ENCODE data around the gene BEND7. TPM values are rescaled to one million over a fixed set of nuclear protein-coding genes. Genes with fewer than 3 reads are reported as not detected.

BEND7 gene
- total RNA-seq, 1 donor from 2014 or later: 21.1 TPM

DNA sequence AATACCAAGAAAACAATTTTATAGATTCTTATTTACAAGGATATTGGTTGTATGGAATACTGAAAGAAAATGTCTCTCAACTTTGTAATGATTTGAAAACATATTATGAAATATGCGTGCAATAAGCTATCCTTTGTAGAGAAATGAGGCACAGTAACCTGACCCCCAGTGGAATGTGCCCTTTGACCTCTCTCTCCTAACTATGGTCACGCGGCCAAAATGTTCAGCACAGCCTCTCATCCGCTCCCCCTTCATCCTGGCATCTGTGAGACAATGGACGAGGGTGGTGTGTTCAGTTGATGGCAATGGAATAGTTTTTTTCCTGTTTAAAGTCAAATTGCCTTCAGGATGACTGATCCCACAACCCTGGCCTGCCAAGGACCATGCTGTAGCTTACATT is 13.3 kb downstream of the BEND7 start:
- no peaks in the 10 kb centered on the region for H3K4me1 Mint-ChIP-seq (ENCODE audit: low read depth, unreplicated experiment)
- peaks cover 2% of the 10 kb centered on the region for H3K27me3 Mint-ChIP-seq (ENCODE audit: low read depth, unreplicated experiment)
- Histone ChIP-seq H3K9me3 (ENCODE audit: insufficient read depth, low read depth, low read length) (no peaks in the 10 kb centered on the region), H3K4me3 (ENCODE audit: insufficient read depth, low read depth, low read length) (no peak overlapping the region), H3K9ac (ENCODE audit: low read length) (no peak overlapping the region), H3K4me2 (ENCODE audit: low read length) (no peak overlapping the region), H3K79me2 (ENCODE audit: insufficient read depth, low read length) (no peaks in the 10 kb centered on the region), H2AFZ (ENCODE audit: low read depth, low read length) (no peak overlapping the region), H4K20me1 (ENCODE audit: insufficient read depth, low read length) (no peaks in the 10 kb centered on the region), H3K27me3 (ENCODE audit: insufficient read depth, low read length) (no peaks in the 10 kb centered on the region), H3K36me3 (ENCODE audit: insufficient read depth, low read length) (no peaks in the 10 kb centered on the region), H3K27ac (ENCODE audit: low read depth, low read length) (no peak overlapping the region), H3K4me1 (ENCODE audit: insufficient read depth, low read length) (no peaks in the 10 kb centered on the region)
- no peak for FAIRE-seq
- H3K27ac Mint-ChIP-seq (ENCODE audit: unreplicated experiment): no peak overlapping the region
- H3K36me3 Mint-ChIP-seq (ENCODE audit: low read depth, unreplicated experiment): peaks cover 12% of the 10 kb centered on the region
- DNase-seq (ENCODE audit: low read depth): no peak
- TF ChIP-seq, protein P1, sequence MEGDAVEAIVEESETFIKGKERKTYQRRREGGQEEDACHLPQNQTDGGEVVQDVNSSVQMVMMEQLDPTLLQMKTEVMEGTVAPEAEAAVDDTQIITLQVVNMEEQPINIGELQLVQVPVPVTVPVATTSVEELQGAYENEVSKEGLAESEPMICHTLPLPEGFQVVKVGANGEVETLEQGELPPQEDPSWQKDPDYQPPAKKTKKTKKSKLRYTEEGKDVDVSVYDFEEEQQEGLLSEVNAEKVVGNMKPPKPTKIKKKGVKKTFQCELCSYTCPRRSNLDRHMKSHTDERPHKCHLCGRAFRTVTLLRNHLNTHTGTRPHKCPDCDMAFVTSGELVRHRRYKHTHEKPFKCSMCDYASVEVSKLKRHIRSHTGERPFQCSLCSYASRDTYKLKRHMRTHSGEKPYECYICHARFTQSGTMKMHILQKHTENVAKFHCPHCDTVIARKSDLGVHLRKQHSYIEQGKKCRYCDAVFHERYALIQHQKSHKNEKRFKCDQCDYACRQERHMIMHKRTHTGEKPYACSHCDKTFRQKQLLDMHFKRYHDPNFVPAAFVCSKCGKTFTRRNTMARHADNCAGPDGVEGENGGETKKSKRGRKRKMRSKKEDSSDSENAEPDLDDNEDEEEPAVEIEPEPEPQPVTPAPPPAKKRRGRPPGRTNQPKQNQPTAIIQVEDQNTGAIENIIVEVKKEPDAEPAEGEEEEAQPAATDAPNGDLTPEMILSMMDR (IDR thresholded peaks at IDR 0.05; ENCODE audit: insufficient read depth, low read depth, low read length): no peak
- H3K9me3 Mint-ChIP-seq (ENCODE audit: unreplicated experiment): peaks cover 2% of the 10 kb centered on the region
- H3K4me3 Mint-ChIP-seq (ENCODE audit: unreplicated experiment): no peak overlapping the region

DNA sequence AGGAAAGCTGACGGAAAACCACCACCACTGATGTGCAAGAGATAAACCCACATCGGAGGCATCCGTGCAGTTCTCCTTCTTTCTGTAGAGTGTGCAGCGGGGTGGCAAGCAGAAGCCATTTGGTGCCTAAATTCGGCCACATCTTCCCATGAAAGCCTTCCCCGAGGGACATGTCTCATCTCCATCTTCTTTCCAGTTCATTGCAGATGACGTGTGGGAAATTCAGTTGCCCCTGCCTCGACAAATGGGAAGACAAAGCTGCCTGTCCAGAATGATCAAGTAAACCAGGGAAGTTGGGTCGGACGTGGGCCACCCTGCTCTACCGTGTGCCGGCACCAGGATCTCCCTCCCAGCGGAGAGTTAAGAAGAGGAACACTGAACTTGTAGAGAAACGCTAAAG is 14.5 kb downstream of the BEND7 start:
- Histone ChIP-seq H3K27me3 (ENCODE audit: insufficient read depth, low read length) (no peaks in the 10 kb centered on the region), H3K4me2 (ENCODE audit: low read length) (no peak overlapping the region), H3K36me3 (ENCODE audit: insufficient read depth, low read length) (no peaks in the 10 kb centered on the region), H4K20me1 (ENCODE audit: insufficient read depth, low read length) (no peaks in the 10 kb centered on the region), H3K79me2 (ENCODE audit: insufficient read depth, low read length) (no peaks in the 10 kb centered on the region), H3K4me1 (ENCODE audit: insufficient read depth, low read length) (no peaks in the 10 kb centered on the region), H3K9me3 (ENCODE audit: insufficient read depth, low read depth, low read length) (no peaks in the 10 kb centered on the region), H3K9ac (ENCODE audit: low read length) (no peak overlapping the region), H2AFZ (ENCODE audit: low read depth, low read length) (no peak overlapping the region), H3K27ac (ENCODE audit: low read depth, low read length) (no peak overlapping the region), H3K4me3 (ENCODE audit: insufficient read depth, low read depth, low read length) (no peak overlapping the region)
- no peak overlapping the region for H3K27ac Mint-ChIP-seq (ENCODE audit: unreplicated experiment)
- FAIRE-seq (no peak), DNase-seq (ENCODE audit: low read depth) (no peak)
- peaks cover 2% of the 10 kb centered on the region for H3K9me3 Mint-ChIP-seq (ENCODE audit: unreplicated experiment)
- no peaks in the 10 kb centered on the region for H3K27me3 Mint-ChIP-seq (ENCODE audit: low read depth, unreplicated experiment)
- H3K4me3 Mint-ChIP-seq (ENCODE audit: unreplicated experiment): no peak overlapping the region
- peaks cover 10% of the 10 kb centered on the region for H3K36me3 Mint-ChIP-seq (ENCODE audit: low read depth, unreplicated experiment)
- peaks cover 4% of the 10 kb centered on the region for H3K4me1 Mint-ChIP-seq (ENCODE audit: low read depth, unreplicated experiment)
- TF ChIP-seq EZH2 (IDR thresholded peaks at IDR 0.05; ENCODE audit: insufficient read depth, low read length): no peak
- TF ChIP-seq, protein P1 (IDR thresholded peaks at IDR 0.05; ENCODE audit: insufficient read depth, low read depth, low read length): no peak

DNA sequence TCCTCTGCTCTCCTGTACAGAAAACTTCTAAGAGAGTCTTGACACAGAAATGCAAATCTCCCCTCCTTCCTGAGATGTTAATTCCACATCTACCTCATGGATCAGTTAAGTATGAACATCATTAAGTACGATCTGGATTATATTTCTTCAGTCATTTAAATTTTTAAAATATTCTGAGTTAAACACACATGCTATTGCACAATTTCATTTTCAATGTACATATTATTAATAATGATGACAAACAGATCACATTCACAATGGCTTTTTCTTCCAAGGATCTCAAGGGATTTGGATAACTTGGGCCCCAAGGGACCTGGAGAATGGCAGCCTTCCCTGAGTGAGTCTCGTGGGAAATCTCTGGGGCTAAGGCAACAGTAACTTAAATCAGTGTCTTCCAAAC is 16.2 kb downstream of the BEND7 start:
- H3K27ac ChIP-seq (ENCODE audit: low read depth, low read length): no peak overlapping the region
- H4K20me1 ChIP-seq (ENCODE audit: insufficient read depth, low read length): no peaks in the 10 kb centered on the region
- no peaks in the 10 kb centered on the region for H3K79me2 ChIP-seq (ENCODE audit: insufficient read depth, low read length)
- H3K4me1 ChIP-seq (ENCODE audit: insufficient read depth, low read length): no peaks in the 10 kb centered on the region
- no peak overlapping the region for H3K4me2 ChIP-seq (ENCODE audit: low read length)
- H3K9ac ChIP-seq (ENCODE audit: low read length): no peak overlapping the region
- DNase-seq (ENCODE audit: low read depth) (no peak), FAIRE-seq (no peak)
- Mint-ChIP-seq H3K4me3 (ENCODE audit: unreplicated experiment) (no peak overlapping the region), H3K36me3 (ENCODE audit: low read depth, unreplicated experiment) (peaks cover 13% of the 10 kb centered on the region), H3K27ac (ENCODE audit: unreplicated experiment) (no peak overlapping the region), H3K27me3 (ENCODE audit: low read depth, unreplicated experiment) (no peaks in the 10 kb centered on the region), H3K4me1 (ENCODE audit: low read depth, unreplicated experiment) (peaks cover 6% of the 10 kb centered on the region), H3K9me3 (ENCODE audit: unreplicated experiment) (peaks cover 2% of the 10 kb centered on the region)
- H2AFZ ChIP-seq (ENCODE audit: low read depth, low read length): no peak overlapping the region
- no peak overlapping the region for H3K4me3 ChIP-seq (ENCODE audit: insufficient read depth, low read depth, low read length)
- no peaks in the 10 kb centered on the region for H3K27me3 ChIP-seq (ENCODE audit: insufficient read depth, low read length)
- TF ChIP-seq, protein P1 (IDR thresholded peaks at IDR 0.05; ENCODE audit: insufficient read depth, low read depth, low read length): no peak
- TF ChIP-seq EZH2 (IDR thresholded peaks at IDR 0.05; ENCODE audit: insufficient read depth, low read length): no peak
- no peaks in the 10 kb centered on the region for H3K36me3 ChIP-seq (ENCODE audit: insufficient read depth, low read length)
- no peaks in the 10 kb centered on the region for H3K9me3 ChIP-seq (ENCODE audit: insufficient read depth, low read depth, low read length)

All from astrocyte (in vitro differentiated cells and primary cell).